Activated naive CD8-positive, alpha-beta T cell (primary cell): ENCODE results near the gene ELMO3.

ENCODE experiments used
- H3K27ac Mint-ChIP-seq: one replicate; pipeline ENCODE4 v1.8.0; 2021; ENCODE audit warnings: mixed read lengths
- H3K27me3 Mint-ChIP-seq: one replicate; pipeline ENCODE4 v1.8.0; 2021; ENCODE audit warnings: mixed read lengths
- H3K36me3 Mint-ChIP-seq: one replicate; pipeline ENCODE4 v1.8.0; 2021; ENCODE audit warnings: mixed read lengths
- H3K4me1 Mint-ChIP-seq: one replicate; pipeline ENCODE4 v1.8.0; 2021; ENCODE audit warnings: low read depth, mixed read lengths
- H3K4me3 Mint-ChIP-seq: one replicate; pipeline ENCODE4 v1.8.0; 2021; ENCODE audit warnings: mild to moderate bottlenecking, mixed read lengths
- H3K9me3 Mint-ChIP-seq: one replicate; pipeline ENCODE4 v1.8.0; 2021; ENCODE audit warnings: low read depth, mixed read lengths

The ELMO3 gene

DNA sequence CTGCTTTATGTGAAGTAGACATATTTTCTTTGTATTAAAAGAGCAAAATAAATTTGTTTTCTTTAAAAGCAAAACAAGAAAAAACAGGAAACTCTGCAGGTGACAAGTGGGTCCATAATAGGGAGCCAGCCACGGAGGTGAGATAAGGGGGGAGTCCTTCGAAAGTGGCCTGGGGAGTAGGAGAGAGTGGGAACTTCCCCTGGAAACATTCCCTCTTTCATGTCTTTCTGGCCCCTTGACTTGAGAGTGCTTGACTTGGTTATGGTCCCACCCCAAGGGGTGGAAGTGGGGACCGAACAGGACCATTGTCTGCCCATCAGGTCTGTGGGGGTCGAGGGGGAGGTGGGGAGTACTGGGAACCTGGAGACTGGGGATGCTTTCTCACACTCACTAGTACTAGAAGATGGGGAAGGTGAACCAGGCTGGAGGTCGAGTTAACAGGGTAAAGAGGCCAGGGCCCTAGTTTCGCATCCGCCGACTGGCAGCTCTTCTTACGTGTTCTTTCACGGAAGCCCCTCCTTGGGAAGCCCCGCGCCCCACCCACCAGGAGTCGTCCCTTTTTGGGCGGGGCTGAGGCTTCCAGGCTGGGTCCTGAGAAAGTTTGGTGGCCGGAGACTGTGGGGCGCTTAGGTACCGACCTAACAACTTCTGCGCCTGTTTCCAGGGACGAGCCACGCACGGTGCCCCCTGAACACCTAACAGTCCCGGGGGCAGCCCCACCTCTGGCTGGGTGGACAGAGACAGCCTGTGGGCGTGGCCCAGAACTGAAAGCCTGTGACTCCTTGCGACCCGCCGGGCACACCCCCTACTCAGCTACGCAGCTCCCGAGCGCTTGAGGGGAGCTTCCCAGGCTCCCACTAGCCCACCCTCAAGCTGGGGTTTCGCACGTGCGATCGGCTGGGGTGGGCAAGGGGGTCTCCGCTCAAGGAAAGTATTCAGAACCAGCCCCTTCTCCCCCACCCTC is 40.0 kb upstream of the ELMO3 start:
- H3K4me1 Mint-ChIP-seq = peaks cover 48% of the 10 kb centered on the region

GRCh38 chr16:67161595-67162058 is 37.3 kb upstream of the ELMO3 start:
- Mint-ChIP-seq H3K4me3 (peak overlapping the region; percentile 40), H3K4me1 (peaks cover 47% of the 10 kb centered on the region), H3K27ac (no peak overlapping the region)

More for the DNA sequence above, 40.0 kb upstream of the ELMO3 start:
- Mint-ChIP-seq H3K9me3 (no peaks in the 10 kb centered on the region), H3K27me3 (peaks cover 10% of the 10 kb centered on the region), H3K4me3 (peak overlapping the region; percentile 89), H3K36me3 (no peaks in the 10 kb centered on the region), H3K27ac (peak overlapping the region; percentile 83)

DNA sequence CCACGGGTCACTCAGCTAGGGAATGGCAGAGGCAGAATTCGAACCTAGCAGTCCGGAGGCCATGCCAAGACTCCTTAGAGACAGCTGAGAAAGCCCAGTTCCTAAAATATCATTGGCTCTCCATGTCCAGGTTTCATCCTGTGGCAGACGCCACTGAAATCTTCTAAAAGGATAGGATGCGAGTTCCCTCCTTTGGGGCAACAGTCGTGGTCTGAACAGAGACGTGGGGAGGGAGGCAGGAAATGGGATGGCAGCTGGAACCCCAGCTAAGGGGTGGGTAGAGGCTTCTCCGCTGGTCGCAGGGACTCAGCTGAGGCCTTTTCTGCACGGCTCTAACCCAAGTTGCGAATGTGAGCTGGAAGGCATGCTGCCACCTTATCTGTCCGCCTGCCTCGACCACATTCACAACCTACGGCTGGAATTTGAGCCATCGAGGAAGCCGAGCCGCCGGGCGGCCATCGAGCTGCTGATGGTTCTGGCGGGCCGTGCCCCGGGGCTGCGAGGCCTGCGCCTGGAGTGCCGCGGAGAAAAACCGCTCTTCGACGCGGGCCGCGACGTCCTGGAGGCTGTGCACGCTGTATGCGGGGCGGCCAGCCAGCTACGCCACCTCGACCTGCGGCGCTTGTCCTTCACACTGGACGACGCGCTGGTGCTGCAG is 36.3 kb upstream of the ELMO3 start:
- Mint-ChIP-seq H3K27me3 (peaks cover 17% of the 10 kb centered on the region), H3K36me3 (no peaks in the 10 kb centered on the region), H3K27ac (no peak overlapping the region), H3K9me3 (no peaks in the 10 kb centered on the region), H3K4me3 (peak overlapping the region; percentile 46), H3K4me1 (peaks cover 40% of the 10 kb centered on the region)

More at GRCh38 chr16:67161595-67162058, 37.3 kb upstream of the ELMO3 start:
- Mint-ChIP-seq H3K9me3 (no peaks in the 10 kb centered on the region), H3K36me3 (no peaks in the 10 kb centered on the region), H3K27me3 (peaks cover 12% of the 10 kb centered on the region)

DNA sequence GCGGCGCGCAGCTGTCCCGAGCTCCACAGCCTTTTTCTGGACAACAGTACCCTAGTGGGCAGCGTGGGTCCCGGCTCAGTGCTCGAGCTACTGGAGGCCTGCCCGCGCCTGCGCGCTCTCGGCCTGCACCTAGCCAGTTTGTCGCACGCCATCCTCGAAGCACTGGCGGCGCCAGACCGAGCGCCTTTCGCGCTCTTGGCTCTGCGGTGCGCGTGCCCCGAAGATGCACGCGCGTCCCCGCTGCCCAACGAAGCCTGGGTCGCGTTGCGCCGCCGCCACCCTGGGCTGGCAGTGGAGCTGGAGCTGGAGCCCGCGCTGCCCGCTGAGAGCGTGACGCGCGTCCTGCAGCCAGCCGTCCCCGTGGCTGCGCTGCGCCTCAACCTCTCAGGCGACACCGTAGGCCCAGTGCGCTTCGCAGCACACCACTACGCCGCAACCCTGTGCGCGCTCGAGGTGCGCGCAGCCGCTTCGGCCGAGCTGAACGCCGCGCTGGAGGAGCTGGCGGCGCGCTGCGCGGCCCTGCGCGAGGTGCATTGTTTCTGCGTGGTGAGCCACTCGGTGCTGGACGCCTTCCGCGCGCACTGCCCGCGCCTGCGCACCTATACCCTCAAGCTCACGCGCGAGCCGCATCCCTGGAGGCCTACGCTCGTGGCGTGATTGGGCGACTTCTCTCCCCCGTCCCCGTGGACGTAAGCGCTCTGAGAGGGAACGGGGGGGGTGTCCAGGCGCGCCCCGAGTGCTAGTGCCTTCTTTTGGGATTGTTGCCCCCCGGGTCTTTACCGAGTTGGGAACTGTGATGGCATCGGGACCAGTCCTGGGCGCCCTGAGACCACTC is 35.5 kb upstream of the ELMO3 start:
- Mint-ChIP-seq H3K4me1 (peaks cover 33% of the 10 kb centered on the region), H3K27me3 (peaks cover 19% of the 10 kb centered on the region), H3K36me3 (no peaks in the 10 kb centered on the region), H3K4me3 (peak overlapping the region; percentile 32), H3K27ac (no peak overlapping the region), H3K9me3 (no peaks in the 10 kb centered on the region)

DNA sequence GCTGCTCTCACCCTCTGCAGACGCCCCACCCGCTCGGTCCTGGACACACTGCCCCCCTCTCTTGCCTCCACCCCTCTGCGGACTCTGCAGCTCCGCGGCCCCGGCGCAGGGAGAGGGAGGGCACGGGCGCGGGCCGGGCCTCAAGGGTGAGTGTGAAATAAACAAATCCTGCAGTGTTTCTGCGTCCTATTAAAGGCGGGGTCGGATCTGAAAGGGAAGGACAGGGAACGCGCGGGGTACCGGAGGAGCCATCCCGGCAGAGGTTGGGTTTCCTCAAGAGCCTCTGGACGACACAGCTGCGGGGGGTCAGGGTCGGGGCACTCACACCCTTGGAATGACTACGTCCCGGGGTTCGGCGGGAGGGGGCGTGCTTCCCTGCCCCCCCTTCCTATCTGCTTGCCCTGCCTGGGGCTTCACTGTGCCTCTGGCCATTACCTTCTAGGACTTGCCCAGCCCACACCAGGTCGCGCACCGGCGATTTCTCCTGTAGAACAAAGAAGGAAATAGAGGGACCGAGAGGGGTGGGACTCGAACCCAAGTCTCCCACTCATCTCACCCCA is 34.9 kb upstream of the ELMO3 start:
- Mint-ChIP-seq H3K36me3 (no peaks in the 10 kb centered on the region), H3K4me1 (peaks cover 26% of the 10 kb centered on the region), H3K9me3 (no peaks in the 10 kb centered on the region), H3K27me3 (peaks cover 21% of the 10 kb centered on the region), H3K27ac (no peak overlapping the region), H3K4me3 (peak overlapping the region; percentile 32)

- peak within 1 kb of the TSS; percentile 47 for H3K4me3 Mint-ChIP-seq
- H3K27me3 Mint-ChIP-seq = peaks cover 21% of the 10 kb centered on the region
- H3K9me3 Mint-ChIP-seq = no peaks in the 10 kb centered on the region
- H3K4me1 Mint-ChIP-seq = peaks cover 25% of the 10 kb centered on the region
- H3K36me3 Mint-ChIP-seq = no peaks in the 10 kb centered on the region
- H3K27ac Mint-ChIP-seq = no peak within 1 kb of the TSS
Measured at GRCh38 chr16:67164599-67165061, 34.3 kb upstream of the ELMO3 start, which contains the start of gene HSF4. Gene HSF4 (plus strand): TSS chr16:67164745. CDS start chr16:67164812, 67 bp downstream.

GRCh38 chr16:67165121-67166078 is 33.5 kb upstream of the ELMO3 start:
- peak overlapping the region; percentile 47 for H3K4me3 Mint-ChIP-seq
- H3K36me3 Mint-ChIP-seq = no peaks in the 10 kb centered on the region
- peaks cover 29% of the 10 kb centered on the region for H3K4me1 Mint-ChIP-seq

GRCh38 chr16:67166110-67166547 is 32.8 kb upstream of the ELMO3 start:
- Mint-ChIP-seq H3K4me3 (no peak overlapping the region), H3K9me3 (no peaks in the 10 kb centered on the region), H3K4me1 (peaks cover 27% of the 10 kb centered on the region), H3K27me3 (peaks cover 23% of the 10 kb centered on the region), H3K36me3 (peaks cover 2% of the 10 kb centered on the region), H3K27ac (no peak overlapping the region)

More at GRCh38 chr16:67165121-67166078, 33.5 kb upstream of the ELMO3 start:
- H3K9me3 Mint-ChIP-seq = no peaks in the 10 kb centered on the region
- H3K27ac Mint-ChIP-seq = no peak overlapping the region
- peaks cover 22% of the 10 kb centered on the region for H3K27me3 Mint-ChIP-seq

GRCh38 chr16:67166598-67167168 is 32.2 kb upstream of the ELMO3 start:
- no peaks in the 10 kb centered on the region for H3K9me3 Mint-ChIP-seq
- no peak overlapping the region for H3K4me3 Mint-ChIP-seq
- H3K27me3 Mint-ChIP-seq = peaks cover 29% of the 10 kb centered on the region
- no peak overlapping the region for H3K27ac Mint-ChIP-seq
- peaks cover 3% of the 10 kb centered on the region for H3K36me3 Mint-ChIP-seq
- H3K4me1 Mint-ChIP-seq = peaks cover 26% of the 10 kb centered on the region

DNA sequence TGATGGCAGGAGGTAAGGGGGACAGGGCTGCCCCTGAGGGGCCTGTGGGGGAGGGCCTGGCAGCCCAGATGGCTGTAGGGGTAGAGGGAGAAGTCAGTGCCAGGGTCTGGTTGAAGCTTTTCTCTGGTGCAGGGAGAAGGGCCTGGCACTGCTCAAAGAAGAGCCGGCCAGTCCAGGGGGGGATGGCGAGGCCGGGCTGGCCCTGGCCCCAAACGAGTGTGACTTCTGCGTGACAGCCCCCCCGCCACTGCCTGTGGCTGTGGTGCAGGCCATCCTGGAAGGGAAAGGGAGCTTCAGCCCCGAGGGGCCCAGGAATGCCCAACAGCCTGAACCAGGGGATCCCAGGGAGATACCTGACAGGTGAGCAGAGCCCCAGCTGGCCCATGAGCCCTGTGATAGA is 31.3 kb upstream of the ELMO3 start:
- H3K9me3 Mint-ChIP-seq = no peaks in the 10 kb centered on the region
- H3K36me3 Mint-ChIP-seq = peaks cover 3% of the 10 kb centered on the region
- no peak overlapping the region for H3K4me3 Mint-ChIP-seq
- H3K27me3 Mint-ChIP-seq = peaks cover 25% of the 10 kb centered on the region
- H3K4me1 Mint-ChIP-seq = peaks cover 21% of the 10 kb centered on the region
- no peak overlapping the region for H3K27ac Mint-ChIP-seq

DNA sequence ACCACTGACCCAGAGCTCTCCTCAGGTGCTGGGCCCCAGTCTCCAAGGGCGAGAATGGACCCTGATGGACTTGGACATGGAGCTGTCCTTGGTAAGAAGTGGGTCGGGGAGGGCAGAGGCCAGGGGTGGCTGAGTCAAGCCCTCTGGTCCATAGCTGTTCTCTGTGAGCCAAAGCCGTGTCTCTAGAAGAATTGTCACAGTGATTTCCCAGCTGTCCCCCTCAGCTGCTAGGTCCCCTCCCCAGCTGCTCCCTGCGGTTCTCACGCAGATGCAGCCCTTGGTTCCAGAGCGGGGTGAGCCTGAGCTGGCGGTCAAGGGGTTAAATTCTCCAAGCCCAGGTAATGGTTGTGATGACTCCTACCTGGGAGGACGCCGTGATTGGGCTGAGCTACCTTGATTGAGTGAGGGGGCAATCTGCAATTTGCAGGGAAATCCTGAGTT is 29.9 kb upstream of the ELMO3 start:
- Mint-ChIP-seq H3K36me3 (peaks cover 3% of the 10 kb centered on the region), H3K27ac (no peak overlapping the region), H3K4me3 (no peak overlapping the region), H3K27me3 (peaks cover 33% of the 10 kb centered on the region), H3K4me1 (peaks cover 28% of the 10 kb centered on the region), H3K9me3 (no peaks in the 10 kb centered on the region)

DNA sequence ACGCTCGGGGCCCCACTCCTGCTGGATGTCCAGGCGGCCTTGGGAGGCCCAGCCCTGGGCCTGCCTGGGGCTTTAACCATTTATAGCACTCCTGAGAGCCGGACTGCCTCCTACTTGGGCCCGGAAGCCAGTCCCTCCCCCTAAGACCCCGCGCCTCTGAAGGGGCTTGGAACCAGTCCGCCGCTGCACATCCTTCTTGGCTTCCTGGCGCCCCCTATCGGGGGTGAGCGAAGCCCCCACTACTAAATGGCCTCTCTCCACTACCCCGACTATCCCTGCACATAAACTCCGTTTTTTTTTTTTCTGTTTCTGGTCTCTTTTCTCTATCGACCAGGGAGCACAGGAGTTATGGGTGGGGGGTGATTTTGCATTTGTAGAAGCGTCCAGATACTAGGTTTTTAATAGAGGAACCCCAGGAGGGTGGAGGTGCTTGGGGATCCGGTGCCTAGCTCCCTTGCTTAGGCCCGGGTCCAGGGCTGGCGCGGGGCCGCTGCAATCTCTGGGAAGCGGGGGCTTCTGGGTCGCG is 29.2 kb upstream of the ELMO3 start:
- peaks cover 3% of the 10 kb centered on the region for H3K36me3 Mint-ChIP-seq
- H3K4me3 Mint-ChIP-seq = peak overlapping the region; percentile 78
- H3K4me1 Mint-ChIP-seq = peaks cover 26% of the 10 kb centered on the region
- peaks cover 33% of the 10 kb centered on the region for H3K27me3 Mint-ChIP-seq
- H3K9me3 Mint-ChIP-seq = no peaks in the 10 kb centered on the region
- H3K27ac Mint-ChIP-seq = no peak overlapping the region
